Bronchial epithelial cell (primary cell): ENCODE measurements around the gene MCM5. TPM values are rescaled to one million over a fixed set of nuclear protein-coding genes. Genes with fewer than 3 reads are reported as not detected.

ENCODE experiments used
- DNase-seq: peaks from one replicate; pipeline ENCODE4 v3.0.0-alpha.2; 2010; ENCODE audit warnings: low read depth
- FAIRE-seq: peaks from 2 replicates; lab custom pipeline; 2011; peaks lifted over from hg19 to GRCh38; lab: Jason Lieb, UNC
- H3K27me3 ChIP-seq: 2 replicates; pipeline ENCODE4 v1.5.1; 2011; ENCODE audit warnings: low read length; ENCODE audit not compliant: control insufficient read depth, insufficient read depth
- H3K36me3 ChIP-seq: 2 replicates; pipeline ENCODE4 v1.5.1; 2011; ENCODE audit warnings: low read length; ENCODE audit not compliant: control insufficient read depth, insufficient read depth
- H3K4me3 ChIP-seq: 2 replicates; pipeline ENCODE4 v1.5.1; 2011; ENCODE audit warnings: mild to moderate bottlenecking, low read depth, low read length, control low read depth
- CTCF ChIP-seq: IDR thresholded peaks from 2 replicates; pipeline ENCODE4 v1.5.1; 2011; ENCODE audit warnings: mild to moderate bottlenecking, moderate library complexity, low read length, control low read depth, inconsistent platforms; ENCODE audit not compliant: insufficient read depth, severe bottlenecking
- total RNA-seq: library from RNA; depleted of rRNA; stranded (reverse); fragments of >200 nt; gene quantifications from 2 replicates; pipeline ENCODE4 v1.2.1, GENCODE V29; 2014

MCM5 gene
- total RNA-seq, 1 donor from 2014 or later, result 6.6 TPM

GRCh38 chr22:35376728-35377472 is 23.0 kb upstream of the MCM5 start:
- Histone ChIP-seq H3K27me3 (no peaks in the 10 kb centered on the region), H3K36me3 (no peaks in the 10 kb centered on the region), H3K4me3 (no peak overlapping the region)
- DNase-seq (peak; percentile 93), FAIRE-seq (no peak)
- no peak for TF ChIP-seq CTCF

DNA sequence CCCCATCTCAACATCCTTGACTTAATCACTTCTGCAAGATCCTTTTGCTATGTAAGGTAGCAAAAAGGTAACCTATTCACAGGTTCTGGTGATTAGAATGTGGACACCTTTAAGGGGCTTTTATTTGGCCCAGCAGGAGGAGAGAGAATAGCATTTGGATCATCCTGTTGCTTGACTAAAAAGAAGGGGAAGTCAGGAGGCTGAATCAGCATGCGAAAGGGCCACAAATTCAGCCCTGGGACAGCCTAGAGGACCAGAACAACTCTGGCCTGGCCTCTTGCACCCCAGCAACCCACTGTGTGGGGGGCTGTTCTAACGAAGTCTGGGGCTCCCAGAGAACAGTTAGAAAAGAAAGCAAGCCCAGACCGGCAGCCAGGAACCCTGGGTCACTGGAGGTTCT is 22.2 kb upstream of the MCM5 start:
- H3K4me3 ChIP-seq, result no peak overlapping the region
- no peak for FAIRE-seq
- TF ChIP-seq CTCF, result no peak
- no peaks in the 10 kb centered on the region for H3K36me3 ChIP-seq
- DNase-seq, result no peak
- H3K27me3 ChIP-seq, result no peaks in the 10 kb centered on the region

DNA sequence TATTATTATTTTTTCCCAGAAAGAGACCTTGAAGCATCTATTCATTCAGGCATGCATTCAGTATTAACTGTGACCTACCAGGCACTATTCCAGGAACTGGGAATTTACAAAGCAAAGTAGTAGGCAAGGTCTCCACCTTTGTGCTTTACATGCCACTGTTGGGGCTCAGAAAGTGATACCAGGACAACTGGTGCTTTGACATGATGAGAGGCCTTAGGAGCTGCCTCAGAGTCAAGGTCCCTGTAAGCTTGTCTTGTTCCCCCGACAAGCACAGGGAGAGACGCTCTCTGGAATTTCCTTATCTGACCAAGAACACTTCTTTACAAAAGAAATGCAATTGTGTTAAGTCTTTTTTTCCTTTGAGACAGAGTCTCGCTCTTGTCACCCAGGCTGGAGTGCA is 21.3 kb upstream of the MCM5 start:
- no peak for FAIRE-seq
- Histone ChIP-seq H3K36me3 (no peaks in the 10 kb centered on the region), H3K27me3 (no peaks in the 10 kb centered on the region), H3K4me3 (no peak overlapping the region)
- no peak for TF ChIP-seq CTCF
- no peak for DNase-seq

DNA sequence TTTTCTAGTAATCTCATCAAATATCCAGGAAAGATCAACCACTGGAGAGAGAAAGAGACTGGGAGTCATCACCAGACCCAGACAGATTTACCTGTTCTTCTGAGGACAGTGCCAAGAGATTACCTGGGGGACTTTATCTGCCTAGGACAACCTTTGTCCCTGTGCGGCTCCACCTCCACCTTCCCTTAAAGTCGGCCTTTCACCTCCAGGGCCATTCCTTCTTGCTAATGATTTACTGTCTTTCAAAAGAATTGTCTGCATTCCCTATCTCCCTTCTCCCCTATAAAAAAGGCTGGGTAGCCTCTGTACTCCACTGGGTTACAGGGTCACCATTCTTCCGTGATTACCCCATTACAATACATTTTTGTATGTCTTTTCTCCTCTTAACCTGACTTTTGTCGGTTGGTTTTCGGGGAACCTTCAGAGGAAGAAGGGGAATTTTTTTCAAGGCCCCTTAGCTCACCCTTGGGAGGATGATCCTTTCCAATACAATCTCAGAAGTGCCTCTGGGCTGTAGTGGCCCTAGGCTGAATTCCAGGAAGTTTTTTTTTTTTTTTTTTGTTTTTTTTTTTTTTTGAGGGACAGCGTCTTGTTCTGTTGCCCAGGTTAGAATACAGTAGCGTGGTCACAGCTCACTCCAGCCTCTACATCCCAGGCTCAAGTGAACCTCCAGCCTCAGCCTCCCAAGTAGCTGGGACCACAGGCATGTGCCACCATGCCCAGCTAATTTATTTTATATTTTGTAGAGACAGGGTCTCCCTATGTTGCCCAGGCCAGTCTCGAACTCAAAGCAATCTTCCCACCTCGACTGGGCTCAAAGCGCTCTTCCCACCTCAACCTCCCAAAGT is 20.6 kb upstream of the MCM5 start:
- DNase-seq (no peak), FAIRE-seq (no peak)
- Histone ChIP-seq H3K36me3 (no peaks in the 10 kb centered on the region), H3K27me3 (no peaks in the 10 kb centered on the region), H3K4me3 (no peak overlapping the region)
- TF ChIP-seq CTCF, result no peak

GRCh38 chr22:35380013-35380412 is 19.9 kb upstream of the MCM5 start:
- DNase-seq (peak; percentile 37), FAIRE-seq (no peak)
- TF ChIP-seq CTCF, result no peak
- Histone ChIP-seq H3K4me3 (no peak overlapping the region), H3K36me3 (no peaks in the 10 kb centered on the region), H3K27me3 (no peaks in the 10 kb centered on the region)
